Measurements from ENCODE around the gene ERRFI1. TPM values are rescaled to one million over a fixed set of nuclear protein-coding genes. Genes with fewer than 3 reads are reported as not detected.

Gene ERRFI1
- total RNA-seq, 1 donor from 2014 or later = 92.8 TPM

- H3K27ac ChIP-seq = no peak overlapping the region
- no peaks in the 10 kb centered on the region for H3K9me3 ChIP-seq
- TF ChIP-seq CTCF (IDR thresholded peaks at IDR 0.05) = no peak
- H3K4me3 ChIP-seq = no peak overlapping the region
- H3K36me3 ChIP-seq = peaks cover 31% of the 10 kb centered on the region
- intact Hi-C loops (cut with DNase I) = loop anchor here (10.0 kb wide), 1 partner anchor 326 kb away; the partner anchor contains the start of gene SLC45A1
- H3K4me1 ChIP-seq = no peaks in the 10 kb centered on the region
- no peaks in the 10 kb centered on the region for H3K27me3 ChIP-seq
- DNase-seq (no peak), ATAC-seq (no peak)
Observed at GRCh38 chr1:7988576-7988975, 37.5 kb downstream of the ERRFI1 start.

- H3K27me3 ChIP-seq = no peaks in the 10 kb centered on the region
- TF ChIP-seq CTCF (IDR thresholded peaks at IDR 0.05) = no peak
- H3K4me1 ChIP-seq = peaks cover 3% of the 10 kb centered on the region
- intact Hi-C loops (cut with DNase I) = loop anchor here (10.0 kb wide), 1 partner anchor 327 kb away; the partner anchor contains the start of gene SLC45A1
- no peak overlapping the region for H3K27ac ChIP-seq
- ATAC-seq (no peak), DNase-seq (no peak)
- no peaks in the 10 kb centered on the region for H3K9me3 ChIP-seq
- H3K4me3 ChIP-seq = no peak overlapping the region
- peaks cover 42% of the 10 kb centered on the region for H3K36me3 ChIP-seq
Observed at GRCh38 chr1:7987528-7987927, 38.6 kb downstream of the ERRFI1 start.

GRCh38 chr1:7985851-7986612 is 40.1 kb downstream of the ERRFI1 start:
- ATAC-seq (no peak), DNase-seq (no peak)
- H3K4me3 ChIP-seq = no peak overlapping the region
- H3K9me3 ChIP-seq = no peaks in the 10 kb centered on the region
- intact Hi-C loops (cut with DNase I) = loop anchor here (10.0 kb wide), 1 partner anchor 329 kb away; the partner anchor contains the start of gene SLC45A1
- TF ChIP-seq CTCF (IDR thresholded peaks at IDR 0.05) = no peak
- H3K36me3 ChIP-seq = peaks cover 50% of the 10 kb centered on the region
- H3K27ac ChIP-seq = no peak overlapping the region
- H3K27me3 ChIP-seq = no peaks in the 10 kb centered on the region
- H3K4me1 ChIP-seq = peaks cover 9% of the 10 kb centered on the region

- Histone ChIP-seq H3K4me1 (peaks cover 9% of the 10 kb centered on the region), H3K27ac (no peak overlapping the region), H3K4me3 (no peak overlapping the region), H3K27me3 (no peaks in the 10 kb centered on the region), H3K9me3 (no peaks in the 10 kb centered on the region), H3K36me3 (peaks cover 62% of the 10 kb centered on the region)
- no peak for ATAC-seq
- DNase-seq = no peak
- intact Hi-C loops (cut with DNase I) = loop anchor here (5.0 to 10.0 kb wide), 2 partner anchors 330 to 362 kb away; partner anchors contain the start of gene SLC45A1
- no peak for TF ChIP-seq CTCF (IDR thresholded peaks at IDR 0.05)
Observed at GRCh38 chr1:7984811-7985210, 41.3 kb downstream of the ERRFI1 start.

GRCh38 chr1:7983086-7983778 is 42.9 kb downstream of the ERRFI1 start:
- intact Hi-C loops (cut with DNase I) = loop anchor here (5.0 to 10.0 kb wide), 2 partner anchors 332 to 364 kb away; partner anchors contain the start of gene SLC45A1
- ATAC-seq (no peak), DNase-seq (no peak)
- no peak overlapping the region for H3K4me3 ChIP-seq
- H3K9me3 ChIP-seq = no peaks in the 10 kb centered on the region
- no peaks in the 10 kb centered on the region for H3K27me3 ChIP-seq
- no peak overlapping the region for H3K27ac ChIP-seq
- no peak for TF ChIP-seq CTCF (IDR thresholded peaks at IDR 0.05)
- H3K4me1 ChIP-seq = peaks cover 9% of the 10 kb centered on the region
- peaks cover 78% of the 10 kb centered on the region for H3K36me3 ChIP-seq
